Esophagus squamous epithelium (tissue), 4 donors: ENCODE data around the gene CADM4.
A peak's percentile ranks its signal among the peaks of the same experiment; 100 is the strongest.

Source experiments
- POLR2A ChIP-seq, 4 donors: fragments of 450-650 bp; IDR thresholded peaks; one replicate each; pipeline ENCODE4 v1.6.1; 2017; ENCODE audit warnings: antibody characterized with exemption in 4 of 4, mild to moderate bottlenecking in 4 of 4, moderate library complexity in 3 of 4
- TF ChIP-seq, protein P1 (sequence below), 6 experiments: fragments of 450-650 bp in 4 of 6; fragments of 200-600 bp in 2 of 6; sonication (generic) in 2 of 6; IDR thresholded peaks; one replicate each; pipeline ENCODE4 v1.5.1; 2016 to 2019; ENCODE audit warnings: antibody characterized with exemption in 6 of 6, mild to moderate bottlenecking in 4 of 6, moderate library complexity in 4 of 6

DNA sequence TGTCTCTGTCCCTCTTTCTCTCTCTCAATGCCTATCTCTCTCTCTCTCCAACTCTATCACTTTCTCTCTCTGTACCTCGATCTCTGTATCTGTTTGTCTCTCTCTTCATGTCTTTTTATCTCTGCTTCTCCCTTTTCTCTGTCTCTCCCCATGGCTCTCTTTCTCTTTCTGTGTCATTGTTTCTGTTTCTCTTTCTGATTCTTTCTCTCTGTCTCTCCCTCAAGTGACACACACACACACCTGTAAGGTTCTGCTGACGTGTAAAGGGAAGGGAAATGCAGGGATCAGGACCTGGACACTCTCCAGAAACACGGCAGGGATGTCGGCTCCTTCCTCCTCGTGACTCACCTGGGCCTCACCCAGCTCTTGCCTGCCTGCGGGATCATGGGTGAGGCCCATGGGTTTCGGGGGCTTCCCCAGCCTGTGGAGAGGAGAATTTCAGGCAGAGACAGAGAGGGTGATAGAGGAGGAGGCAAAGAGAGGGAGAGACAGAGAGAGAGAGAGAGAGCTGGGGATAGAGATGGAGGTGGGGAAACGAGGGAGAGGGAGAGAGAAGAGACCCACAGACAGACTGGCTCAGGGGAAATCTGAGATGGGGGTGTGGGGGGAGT, 35.7 kb upstream of the CADM4 start:
- TF ChIP-seq, protein P1, sequence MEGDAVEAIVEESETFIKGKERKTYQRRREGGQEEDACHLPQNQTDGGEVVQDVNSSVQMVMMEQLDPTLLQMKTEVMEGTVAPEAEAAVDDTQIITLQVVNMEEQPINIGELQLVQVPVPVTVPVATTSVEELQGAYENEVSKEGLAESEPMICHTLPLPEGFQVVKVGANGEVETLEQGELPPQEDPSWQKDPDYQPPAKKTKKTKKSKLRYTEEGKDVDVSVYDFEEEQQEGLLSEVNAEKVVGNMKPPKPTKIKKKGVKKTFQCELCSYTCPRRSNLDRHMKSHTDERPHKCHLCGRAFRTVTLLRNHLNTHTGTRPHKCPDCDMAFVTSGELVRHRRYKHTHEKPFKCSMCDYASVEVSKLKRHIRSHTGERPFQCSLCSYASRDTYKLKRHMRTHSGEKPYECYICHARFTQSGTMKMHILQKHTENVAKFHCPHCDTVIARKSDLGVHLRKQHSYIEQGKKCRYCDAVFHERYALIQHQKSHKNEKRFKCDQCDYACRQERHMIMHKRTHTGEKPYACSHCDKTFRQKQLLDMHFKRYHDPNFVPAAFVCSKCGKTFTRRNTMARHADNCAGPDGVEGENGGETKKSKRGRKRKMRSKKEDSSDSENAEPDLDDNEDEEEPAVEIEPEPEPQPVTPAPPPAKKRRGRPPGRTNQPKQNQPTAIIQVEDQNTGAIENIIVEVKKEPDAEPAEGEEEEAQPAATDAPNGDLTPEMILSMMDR (IDR thresholded peaks at IDR 0.05) = no peak
- TF ChIP-seq POLR2A (IDR thresholded peaks at IDR 0.05) = peak in 1 of 4 donors; percentile 57
